ENCODE data around the gene SAP30L.

DNA sequence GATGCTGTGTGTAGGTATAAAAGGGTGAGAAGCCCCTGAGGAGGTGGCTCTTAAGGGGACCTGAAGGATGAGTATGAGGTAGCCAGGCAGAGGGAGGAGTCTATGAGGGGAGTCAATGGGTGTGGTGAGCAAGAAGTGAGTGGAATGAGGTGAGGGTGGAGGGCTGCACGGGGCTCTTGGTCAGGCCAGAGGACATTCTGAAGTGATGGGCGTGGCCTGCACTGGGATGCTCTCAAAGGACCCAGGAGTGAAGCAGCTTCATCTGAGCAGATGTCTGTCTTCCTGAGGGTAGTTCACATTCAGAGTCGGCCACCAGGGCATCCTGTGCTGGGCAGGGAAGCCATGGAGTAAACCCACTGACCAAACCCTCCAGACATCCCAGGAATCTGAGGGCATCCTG is 45.1 kb upstream of the SAP30L start:
- TF ChIP-seq, protein P1, sequence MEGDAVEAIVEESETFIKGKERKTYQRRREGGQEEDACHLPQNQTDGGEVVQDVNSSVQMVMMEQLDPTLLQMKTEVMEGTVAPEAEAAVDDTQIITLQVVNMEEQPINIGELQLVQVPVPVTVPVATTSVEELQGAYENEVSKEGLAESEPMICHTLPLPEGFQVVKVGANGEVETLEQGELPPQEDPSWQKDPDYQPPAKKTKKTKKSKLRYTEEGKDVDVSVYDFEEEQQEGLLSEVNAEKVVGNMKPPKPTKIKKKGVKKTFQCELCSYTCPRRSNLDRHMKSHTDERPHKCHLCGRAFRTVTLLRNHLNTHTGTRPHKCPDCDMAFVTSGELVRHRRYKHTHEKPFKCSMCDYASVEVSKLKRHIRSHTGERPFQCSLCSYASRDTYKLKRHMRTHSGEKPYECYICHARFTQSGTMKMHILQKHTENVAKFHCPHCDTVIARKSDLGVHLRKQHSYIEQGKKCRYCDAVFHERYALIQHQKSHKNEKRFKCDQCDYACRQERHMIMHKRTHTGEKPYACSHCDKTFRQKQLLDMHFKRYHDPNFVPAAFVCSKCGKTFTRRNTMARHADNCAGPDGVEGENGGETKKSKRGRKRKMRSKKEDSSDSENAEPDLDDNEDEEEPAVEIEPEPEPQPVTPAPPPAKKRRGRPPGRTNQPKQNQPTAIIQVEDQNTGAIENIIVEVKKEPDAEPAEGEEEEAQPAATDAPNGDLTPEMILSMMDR (optimal IDR thresholded peaks at IDR 0.05 in 1 of 3, IDR thresholded peaks at IDR 0.05 in 1 of 3, conservative IDR thresholded peaks at IDR 0.05 in 1 of 3; ENCODE audit: extremely low read depth in 1 of 3, insufficient read depth in 2 of 3, low read length in 3 of 3): no peak
- no peak for TF ChIP-seq EZH2 (IDR thresholded peaks at IDR 0.05; ENCODE audit: low read length)

Data from keratinocyte (primary cell).